Stimulated activated CD4-positive, alpha-beta T cell treated with anti-CD3 and anti-CD28 coated beads, Interleukin-4, amount 100 ng/mL, for 1 hour (primary cell): ENCODE results near the gene FAM72B.
"Not testable (repeated sequence)": the region's sequence is repeated elsewhere in the genome, so short reads cannot be mapped to it uniquely, and the experiment has no call there.

ENCODE experiments used
- DNase-seq: peaks from one replicate; pipeline ENCODE4 v3.0.0-alpha.2; 2020

Gene FAM72B

DNA sequence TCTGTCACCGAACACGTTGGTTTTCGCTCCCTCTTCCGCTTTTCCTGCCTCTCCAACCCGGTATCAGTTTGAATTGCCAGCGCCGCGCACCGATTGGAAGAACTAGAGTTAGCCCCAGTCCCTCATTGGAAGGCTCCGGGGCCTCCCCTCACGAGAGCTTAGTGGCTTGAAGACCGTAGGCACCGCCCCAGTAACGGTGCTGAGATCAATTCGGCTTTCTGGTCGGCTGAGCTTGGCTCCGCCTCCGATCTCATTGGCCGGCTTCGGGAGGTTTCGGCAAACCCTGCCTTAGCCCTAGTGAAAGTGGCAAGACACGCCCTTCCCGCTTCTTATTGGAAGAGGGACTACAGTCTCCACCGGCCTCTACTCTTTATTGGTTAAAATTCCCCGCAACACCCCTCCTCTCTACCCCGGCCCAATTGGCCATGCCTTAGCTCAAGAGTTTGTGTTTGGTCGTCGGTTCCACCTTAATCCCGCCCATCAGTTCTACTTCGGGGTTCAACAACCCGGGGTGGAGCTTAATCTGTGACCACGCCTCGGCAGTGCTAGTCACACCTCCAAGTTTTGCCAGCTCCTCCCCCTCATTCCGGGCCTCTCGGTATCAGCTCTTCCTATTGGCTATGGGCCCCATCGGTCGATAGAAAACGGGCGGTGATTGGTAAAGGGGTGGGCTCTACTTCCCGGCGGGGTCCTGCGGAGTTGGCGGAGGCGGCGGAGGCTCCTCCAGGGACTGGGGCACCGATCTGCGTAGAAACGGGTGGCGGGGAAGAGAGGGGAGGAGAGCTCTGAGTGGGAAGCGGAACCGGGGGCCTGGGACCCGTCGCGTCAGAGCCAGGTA, at the start of gene FAM72B, which contains the start of gene SRGAP2C:
Gene FAM72B (minus strand): TSS at position 51 of the 838 bp plus-strand sequence. CDS start 851 bp downstream, outside the sequence.
Gene SRGAP2C (plus strand): TSS at position 686 of the 838 bp plus-strand sequence. CDS start 2,472 bp downstream, outside the sequence.
- DNase-seq, result peak; percentile 79

- DNase-seq, result not testable (repeated sequence)
Observed at GRCh38 chr1:121232445-121233125, 48.4 kb upstream of the FAM72B start.

DNA sequence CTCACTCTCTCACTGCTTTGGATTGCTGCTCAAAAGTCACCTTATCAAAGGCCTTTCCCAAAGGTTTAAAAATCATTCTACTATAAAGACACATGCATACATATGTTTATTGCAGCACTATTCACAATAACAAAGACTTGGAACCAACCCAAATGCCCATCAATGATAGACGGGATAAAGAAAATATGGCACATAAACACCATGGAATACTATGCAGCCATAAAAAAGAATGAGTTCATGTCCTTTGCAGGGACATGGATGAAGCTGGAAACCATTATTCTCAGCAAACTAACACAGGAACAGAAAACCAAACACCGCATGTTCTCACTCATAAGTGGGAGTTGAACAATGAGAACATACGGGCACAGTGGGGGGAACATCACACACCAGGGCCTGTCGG, 46.5 kb upstream of the FAM72B start:
- not testable (repeated sequence) for DNase-seq

DNA sequence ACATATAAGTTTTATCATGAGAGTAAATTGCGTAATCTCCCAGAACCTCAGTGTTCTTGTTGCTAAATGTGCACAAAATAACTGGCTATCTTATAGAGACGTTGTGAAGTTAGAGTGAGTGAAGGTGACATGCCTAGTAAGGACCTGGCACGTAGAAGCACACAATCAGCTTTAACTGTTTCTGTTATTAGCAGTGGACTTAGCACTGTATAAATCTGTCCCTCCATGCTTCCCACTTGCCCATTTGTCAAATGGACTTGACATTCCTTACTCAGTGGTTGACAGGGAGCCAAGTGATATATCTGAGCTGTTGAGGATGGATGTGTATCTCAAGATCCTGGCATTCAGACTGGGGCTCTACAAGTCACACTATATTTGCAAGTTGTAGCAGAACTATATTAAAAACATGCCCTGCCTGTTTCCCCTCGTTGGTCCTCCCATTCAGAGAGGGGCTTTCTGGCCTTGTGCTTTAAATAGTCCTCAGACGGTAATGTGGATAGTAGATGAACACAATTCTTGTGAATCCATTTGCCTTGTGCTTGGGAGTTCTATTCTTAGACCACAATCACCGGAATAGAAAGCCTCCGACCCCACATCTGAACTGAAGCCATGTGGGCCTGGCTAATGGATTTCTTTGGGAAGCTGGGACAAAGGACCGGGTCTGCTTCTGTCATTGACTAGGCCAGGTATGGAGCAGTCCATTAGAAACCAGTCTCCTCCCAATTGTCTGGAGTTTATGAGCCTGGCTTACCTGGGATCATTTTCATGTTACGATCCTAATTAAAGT, 43.6 kb upstream of the FAM72B start:
- not testable (repeated sequence) for DNase-seq

DNA sequence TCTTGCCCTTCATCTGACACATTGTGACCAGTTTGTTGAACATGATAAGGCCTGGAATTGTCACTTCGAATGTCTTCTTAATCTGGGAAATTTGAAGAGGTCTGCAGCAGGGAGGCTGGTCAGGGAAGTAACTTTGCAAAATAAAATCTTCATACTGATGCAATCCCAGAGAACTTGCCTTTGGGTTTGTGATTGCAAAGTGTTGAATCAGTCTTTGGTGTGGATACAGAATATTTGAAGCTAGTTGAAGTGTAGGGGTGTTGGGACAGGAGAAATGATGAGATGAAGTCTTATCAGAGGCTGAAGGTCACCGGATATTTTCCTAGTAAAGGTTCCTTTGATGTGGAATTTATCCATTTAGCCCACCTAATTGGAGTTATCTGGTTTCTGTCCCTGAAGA, 42.8 kb upstream of the FAM72B start:
- not testable (repeated sequence) for DNase-seq

- DNase-seq, result not testable (repeated sequence)
Observed at GRCh38 chr1:121226295-121226904, 42.3 kb upstream of the FAM72B start.

DNA sequence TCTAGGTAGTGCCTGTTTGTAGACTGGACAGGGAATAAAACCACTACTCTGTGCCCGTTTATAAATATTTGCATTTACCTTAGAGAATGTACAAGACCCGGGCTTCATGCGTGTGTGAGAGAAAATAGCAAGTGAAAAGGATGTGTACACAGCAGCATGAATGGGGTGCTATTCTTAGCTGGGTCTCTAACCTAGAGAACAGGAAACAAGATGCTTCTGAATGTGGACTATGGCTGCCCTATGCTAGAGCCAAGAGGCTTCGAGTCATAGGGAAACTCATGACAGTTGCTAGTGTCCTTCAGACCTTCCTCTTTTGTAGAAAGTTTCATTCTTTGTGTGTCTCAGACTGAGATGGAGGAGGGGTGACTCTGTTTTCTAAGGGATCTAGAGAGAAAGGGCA, 40.6 kb upstream of the FAM72B start:
- not testable (repeated sequence) for DNase-seq

DNA sequence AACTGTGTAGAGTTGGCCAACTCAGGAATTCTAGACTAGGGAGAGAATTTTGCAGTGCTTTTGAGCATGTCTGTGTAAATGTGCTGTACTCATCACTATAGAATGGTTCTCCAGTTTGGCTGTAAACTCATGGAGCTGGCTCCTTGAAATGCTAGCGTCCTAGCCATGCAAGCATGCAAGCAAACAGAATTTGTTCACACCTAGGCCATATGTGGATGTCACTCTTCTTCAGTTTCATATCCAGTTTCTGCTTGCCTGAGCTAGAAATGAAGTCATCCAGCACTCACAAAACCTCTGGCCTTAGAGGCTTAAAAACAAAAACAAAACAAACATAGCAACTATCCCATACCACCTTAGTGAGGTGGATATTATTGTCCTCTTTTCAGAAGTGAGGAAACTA, 37.6 kb upstream of the FAM72B start:
- not testable (repeated sequence) for DNase-seq

- DNase-seq, result not testable (repeated sequence)
Observed at GRCh38 chr1:121216676-121217075, 32.5 kb upstream of the FAM72B start.

GRCh38 chr1:121215699-121216417, 31.7 kb upstream of the FAM72B start:
- not testable (repeated sequence) for DNase-seq

DNA sequence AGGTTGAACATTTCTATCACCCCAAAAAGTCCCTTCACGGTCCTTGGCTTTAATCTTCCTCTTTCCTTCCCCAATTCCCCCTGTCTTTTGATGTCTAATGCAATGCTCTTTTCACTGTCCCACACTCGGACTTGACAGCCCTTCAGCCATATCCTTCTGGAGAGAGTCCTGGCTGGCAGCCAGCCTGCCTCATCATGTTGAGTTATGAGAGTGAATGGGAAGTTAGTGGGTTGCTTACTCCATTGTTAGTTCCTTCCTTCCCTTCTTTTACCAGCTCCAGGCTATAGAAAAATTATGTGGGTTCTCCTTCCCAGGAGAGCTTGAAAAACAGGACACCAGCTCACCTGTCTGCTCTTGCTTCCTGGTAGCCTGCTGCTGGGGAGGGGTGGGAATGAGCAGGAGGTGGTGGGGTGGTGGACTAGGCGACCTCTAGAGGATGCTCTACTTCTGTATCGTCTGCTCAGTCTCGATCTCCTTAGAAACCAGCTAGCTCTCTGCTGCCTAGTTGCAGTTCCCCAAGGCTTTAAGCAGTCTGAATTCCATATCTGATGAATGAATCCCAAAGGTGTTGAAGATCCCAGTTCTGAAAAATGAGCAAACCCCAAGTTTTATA, 30.5 kb upstream of the FAM72B start:
- not testable (repeated sequence) for DNase-seq

DNA sequence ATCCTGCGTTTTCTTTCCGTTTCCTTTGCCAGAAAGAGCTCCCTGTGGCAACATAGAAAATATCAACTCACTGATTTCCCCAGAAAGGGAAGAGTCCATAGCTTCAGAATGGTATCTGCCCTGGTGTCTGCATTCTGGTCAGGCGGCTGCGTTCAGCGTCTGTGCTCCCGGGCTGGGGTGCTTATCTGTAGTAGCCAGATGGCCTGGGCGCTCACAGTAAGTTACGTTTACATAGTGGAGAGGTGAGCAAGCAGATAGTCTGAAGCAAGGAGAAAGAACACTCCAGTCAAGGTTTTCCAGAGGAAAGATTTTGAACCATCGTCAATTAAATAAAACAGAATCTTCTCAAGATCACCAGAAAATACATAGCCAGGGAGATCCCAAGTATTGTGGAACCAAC, 29.4 kb upstream of the FAM72B start:
- not testable (repeated sequence) for DNase-seq

DNA sequence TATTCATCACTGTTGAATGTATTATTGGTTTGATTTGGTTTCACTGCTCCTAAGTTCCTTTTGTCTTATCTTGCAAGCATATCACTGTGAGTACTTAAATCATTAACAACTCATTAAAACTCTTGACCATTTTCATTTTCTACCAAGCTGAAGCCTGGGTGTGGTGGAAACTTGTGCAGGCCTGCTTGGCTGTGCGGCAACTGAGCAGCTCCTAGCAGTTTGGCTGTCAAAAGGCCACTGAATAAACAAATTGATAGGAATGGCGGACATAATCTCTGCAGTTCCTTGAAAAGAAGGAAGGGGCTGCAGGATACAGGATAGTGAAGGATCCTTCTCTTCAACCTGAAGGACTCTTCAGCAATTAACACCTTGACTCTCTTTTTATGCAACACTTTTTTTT, 26.6 kb upstream of the FAM72B start:
- not testable (repeated sequence) for DNase-seq

- not testable (repeated sequence) for DNase-seq
Observed at GRCh38 chr1:121208375-121208774, 24.2 kb upstream of the FAM72B start.

- DNase-seq, result not testable (repeated sequence)
Observed at GRCh38 chr1:121207328-121207727, 23.2 kb upstream of the FAM72B start.

DNA sequence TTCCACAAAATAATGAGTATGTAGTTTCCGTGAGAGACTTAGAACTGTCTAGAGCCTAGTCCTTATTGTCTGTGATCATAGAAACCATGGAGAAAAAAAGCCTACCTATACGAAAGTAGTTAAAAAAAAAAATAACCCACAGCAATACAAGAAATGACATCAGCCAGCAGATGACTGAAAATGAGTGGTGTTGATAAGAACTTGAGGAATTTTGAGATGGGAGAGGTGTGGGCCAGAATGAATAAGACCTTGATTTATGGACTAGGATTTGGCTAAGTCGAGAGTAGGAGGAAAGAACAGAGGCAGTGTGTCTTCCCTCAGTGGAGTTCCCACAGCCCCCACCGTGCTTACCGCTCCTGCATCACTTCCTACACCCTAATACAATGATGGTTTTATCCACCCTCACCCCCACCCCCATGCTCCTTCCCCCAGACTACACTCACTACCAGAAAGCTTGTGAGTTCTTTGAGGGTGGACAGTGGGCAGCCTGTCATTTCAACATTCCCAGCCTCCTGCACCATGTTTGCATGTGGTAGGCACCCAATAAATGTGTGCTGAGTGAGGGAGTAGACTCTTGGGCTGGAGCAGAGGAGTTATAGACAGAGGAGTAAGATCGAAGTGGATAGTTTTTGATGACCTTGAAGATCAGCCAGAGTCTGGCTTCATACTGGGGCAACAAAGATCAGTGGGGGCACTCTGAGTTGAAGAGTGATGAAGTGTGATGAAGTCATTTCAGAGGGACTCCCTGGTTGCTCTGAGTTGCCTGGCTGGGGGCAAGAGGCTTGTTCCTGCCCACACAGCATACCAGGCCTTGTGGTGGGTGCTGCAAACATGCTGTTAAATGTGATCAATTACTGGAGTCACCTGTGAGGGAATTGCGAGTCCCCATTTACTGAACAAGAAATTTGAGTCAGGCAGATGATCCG, 21.9 kb upstream of the FAM72B start:
- DNase-seq, result not testable (repeated sequence)

DNA sequence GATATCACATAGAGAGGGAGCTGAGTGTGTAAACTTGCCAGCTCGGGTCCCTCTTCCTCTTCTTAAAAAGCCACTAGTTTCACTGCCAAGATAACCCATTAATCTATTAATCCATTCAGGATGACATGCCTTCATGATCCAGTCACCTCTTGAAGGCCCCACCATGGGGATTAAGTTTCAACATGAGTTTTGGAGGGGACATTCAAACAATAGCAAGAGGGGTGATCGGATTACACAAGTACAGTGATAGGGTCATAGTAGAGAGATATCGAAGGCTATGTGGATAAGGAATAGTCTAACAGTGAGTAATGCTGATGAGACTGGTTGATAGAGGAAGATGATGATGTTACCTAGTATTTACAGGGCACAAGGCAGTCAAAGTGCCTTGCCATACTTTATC, 18.8 kb upstream of the FAM72B start:
- not testable (repeated sequence) for DNase-seq

GRCh38 chr1:121200985-121201981, 17.1 kb upstream of the FAM72B start:
- DNase-seq, result not testable (repeated sequence)

GRCh38 chr1:121200232-121200631, 16.1 kb upstream of the FAM72B start:
- not testable (repeated sequence) for DNase-seq
